ENCODE results near the gene OR4N2. TPM values are rescaled to one million over a fixed set of nuclear protein-coding genes. Genes with fewer than 3 reads are reported as not detected.
"Not testable (repeated sequence)": the region's sequence is repeated elsewhere in the genome, so short reads cannot be mapped to it uniquely, and the experiment has no call there.

Gene OR4N2, protein sequence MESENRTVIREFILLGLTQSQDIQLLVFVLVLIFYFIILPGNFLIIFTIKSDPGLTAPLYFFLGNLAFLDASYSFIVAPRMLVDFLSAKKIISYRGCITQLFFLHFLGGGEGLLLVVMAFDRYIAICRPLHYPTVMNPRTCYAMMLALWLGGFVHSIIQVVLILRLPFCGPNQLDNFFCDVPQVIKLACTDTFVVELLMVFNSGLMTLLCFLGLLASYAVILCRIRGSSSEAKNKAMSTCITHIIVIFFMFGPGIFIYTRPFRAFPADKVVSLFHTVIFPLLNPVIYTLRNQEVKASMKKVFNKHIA
- not detected for total RNA-seq

DNA sequence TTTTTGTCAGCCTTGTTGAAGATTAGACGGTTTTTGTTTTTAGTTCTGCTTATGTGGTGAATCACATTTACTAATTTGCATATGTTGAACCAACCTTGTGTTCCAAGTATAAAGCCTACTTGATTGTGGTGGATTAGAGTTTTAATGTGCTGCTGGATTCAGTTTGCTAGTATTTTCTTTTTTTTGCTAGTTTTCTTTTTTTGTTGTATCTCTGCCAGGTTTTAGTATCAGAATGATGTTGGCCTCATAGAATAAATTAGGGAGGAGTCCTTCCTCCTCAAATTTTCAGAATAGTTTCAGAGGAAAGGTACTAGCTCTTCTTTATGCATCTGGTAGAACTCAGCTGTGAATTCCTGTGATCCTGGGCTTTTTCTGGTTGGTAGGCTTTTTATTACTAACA lies at the start of gene OR4N2:
Gene OR4N2 (plus strand): TSS at position 301 of the 400 bp plus-strand sequence. CDS start 23,679 bp downstream, outside the sequence.
- H3K4me1 Mint-ChIP-seq; H3K36me3 Mint-ChIP-seq; POLR2A ChIA-PET; H3K4me3 Mint-ChIP-seq; H3K27me3 Mint-ChIP-seq; ATAC-seq (ENCODE audit: low read depth); H3K9me3 Mint-ChIP-seq; DNase-seq; H3K27ac Mint-ChIP-seq: not testable (repeated sequence)

DNA sequence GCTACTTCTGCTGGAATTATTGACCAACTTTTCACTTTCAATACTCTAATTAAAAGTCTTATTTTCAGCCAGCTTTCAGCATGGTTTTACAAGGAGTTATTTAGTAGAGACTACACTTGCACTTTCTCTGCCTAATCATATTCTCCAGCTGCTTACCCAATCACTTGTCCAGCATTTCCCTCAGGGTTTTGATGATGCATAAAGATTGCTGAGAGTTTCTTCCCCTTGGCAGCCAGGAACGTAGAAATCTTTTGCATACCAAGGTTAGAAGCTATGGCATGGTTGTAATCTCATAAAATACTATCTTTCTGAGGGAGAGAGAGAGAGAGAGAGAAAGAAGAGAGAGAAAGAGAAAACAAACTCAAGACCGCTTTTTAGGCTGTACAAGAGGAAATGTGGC lies 49.4 kb upstream of the OR4N2 start:
- ATAC-seq (ENCODE audit: low read depth): no peak
- no peak overlapping the region for H3K4me3 Mint-ChIP-seq
- H3K9me3 Mint-ChIP-seq: no peaks in the 10 kb centered on the region

DNA sequence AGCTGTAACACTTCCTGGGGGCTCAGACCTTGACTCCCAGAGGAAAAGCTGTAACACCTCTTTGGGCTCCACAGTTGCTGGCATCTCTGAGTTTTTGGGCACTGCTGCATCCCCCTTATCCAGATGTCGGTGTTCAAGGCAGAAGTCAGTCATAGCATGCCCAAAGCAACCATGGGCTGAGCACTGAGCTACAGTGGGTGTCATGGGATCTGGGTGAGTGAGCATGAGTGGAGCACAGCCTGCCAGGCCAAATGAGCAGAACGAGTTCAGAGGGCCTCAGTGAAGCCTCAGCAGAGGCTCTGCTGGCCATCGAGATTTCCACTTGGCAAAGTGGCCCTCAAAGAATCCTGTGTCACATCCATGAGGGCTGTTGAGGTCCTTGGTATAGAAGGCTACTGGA lies 32.1 kb upstream of the OR4N2 start:
- H3K27me3 Mint-ChIP-seq; DNase-seq; H3K4me3 Mint-ChIP-seq; H3K9me3 Mint-ChIP-seq; H3K4me1 Mint-ChIP-seq; H3K36me3 Mint-ChIP-seq; POLR2A ChIA-PET; H3K27ac Mint-ChIP-seq; ATAC-seq (ENCODE audit: low read depth): not testable (repeated sequence)

More for the DNA sequence above, 49.4 kb upstream of the OR4N2 start:
- POLR2A ChIA-PET: no interaction called here
- no peak overlapping the region for H3K27ac Mint-ChIP-seq
- no peaks in the 10 kb centered on the region for H3K27me3 Mint-ChIP-seq
- no peak for DNase-seq
- no peaks in the 10 kb centered on the region for H3K4me1 Mint-ChIP-seq
- no peaks in the 10 kb centered on the region for H3K36me3 Mint-ChIP-seq

DNA sequence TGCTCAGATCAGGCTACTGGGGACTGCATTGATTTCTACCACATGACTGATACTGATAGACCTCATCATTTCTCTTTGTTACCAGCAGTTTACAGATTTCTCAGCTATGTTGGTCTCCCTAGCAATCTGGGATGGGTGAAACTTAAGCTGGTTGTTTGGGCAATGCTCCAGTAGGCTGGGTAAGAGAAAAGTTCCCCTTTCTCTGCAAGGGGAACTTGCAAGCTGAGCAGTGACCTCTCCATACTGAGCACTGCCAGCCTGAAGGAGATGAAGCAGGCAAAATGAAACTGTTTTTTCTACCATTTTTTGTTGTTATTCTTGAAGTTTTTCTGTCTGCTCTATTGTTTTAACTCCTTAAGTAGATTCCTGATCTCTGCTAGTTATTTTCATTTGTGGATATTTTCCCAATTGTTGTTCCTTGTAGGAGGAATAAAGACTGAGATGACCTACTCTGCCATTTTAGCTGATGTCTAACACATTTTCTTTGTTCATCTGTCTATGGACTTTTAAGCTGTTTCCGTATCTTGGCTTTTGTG lies 31.6 kb upstream of the OR4N2 start:
- POLR2A ChIA-PET: no interaction called here
- ATAC-seq (ENCODE audit: low read depth) (no peak), DNase-seq (no peak)
- H3K4me1 Mint-ChIP-seq: no peaks in the 10 kb centered on the region
- no peak overlapping the region for H3K27ac Mint-ChIP-seq
- peaks cover 1% of the 10 kb centered on the region for H3K9me3 Mint-ChIP-seq
- no peak overlapping the region for H3K4me3 Mint-ChIP-seq
- H3K27me3 Mint-ChIP-seq: no peaks in the 10 kb centered on the region
- no peaks in the 10 kb centered on the region for H3K36me3 Mint-ChIP-seq

DNA sequence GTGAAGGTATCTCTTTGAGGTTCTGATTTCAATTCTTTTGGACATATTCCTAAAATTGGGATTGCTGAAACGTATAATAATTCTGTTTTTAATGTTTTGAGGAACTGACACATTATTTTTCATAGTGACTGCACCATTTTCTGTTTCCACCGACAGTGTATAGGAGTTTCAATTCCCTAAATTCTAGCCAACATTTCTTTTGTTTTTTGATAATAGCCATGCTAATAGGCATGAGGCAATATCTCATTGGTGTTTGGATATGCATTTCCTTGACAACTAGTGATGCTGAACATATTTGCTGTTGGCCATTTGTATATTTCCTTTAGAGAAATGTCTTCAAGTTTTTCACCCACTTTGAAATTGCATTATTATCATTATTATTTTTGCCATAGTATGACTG lies 31.1 kb upstream of the OR4N2 start:
- H3K4me1 Mint-ChIP-seq; H3K27ac Mint-ChIP-seq; POLR2A ChIA-PET; H3K36me3 Mint-ChIP-seq; H3K4me3 Mint-ChIP-seq; ATAC-seq (ENCODE audit: low read depth); H3K9me3 Mint-ChIP-seq; H3K27me3 Mint-ChIP-seq; DNase-seq: not testable (repeated sequence)

DNA sequence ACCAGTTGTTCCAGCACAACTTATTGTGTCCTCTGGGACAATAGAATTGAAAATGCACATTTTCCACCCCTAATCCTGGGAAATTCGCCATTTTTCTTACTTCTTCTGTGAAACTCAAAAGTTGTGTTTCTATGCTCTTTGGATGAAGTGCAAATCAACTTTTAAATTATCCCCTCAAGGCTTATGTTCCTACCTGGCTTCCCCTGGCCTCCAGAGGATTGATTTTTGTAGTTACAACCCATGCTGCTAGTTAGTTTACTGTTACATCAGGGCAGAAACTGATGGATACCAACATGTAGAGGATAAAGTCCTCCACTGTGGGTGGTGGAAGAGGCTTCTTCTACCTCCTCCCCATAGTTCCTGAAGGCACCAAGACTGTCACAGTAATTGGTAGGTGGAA lies 30.4 kb upstream of the OR4N2 start, which contains the start of gene OR4M1:
Gene OR4M1 (plus strand): TSS at position 301 of the 400 bp plus-strand sequence. CDS start 6,819 bp downstream, outside the sequence.
- DNase-seq; H3K27ac Mint-ChIP-seq; H3K4me3 Mint-ChIP-seq; ATAC-seq (ENCODE audit: low read depth); H3K36me3 Mint-ChIP-seq; POLR2A ChIA-PET; H3K4me1 Mint-ChIP-seq; H3K27me3 Mint-ChIP-seq; H3K9me3 Mint-ChIP-seq: not testable (repeated sequence)

DNA sequence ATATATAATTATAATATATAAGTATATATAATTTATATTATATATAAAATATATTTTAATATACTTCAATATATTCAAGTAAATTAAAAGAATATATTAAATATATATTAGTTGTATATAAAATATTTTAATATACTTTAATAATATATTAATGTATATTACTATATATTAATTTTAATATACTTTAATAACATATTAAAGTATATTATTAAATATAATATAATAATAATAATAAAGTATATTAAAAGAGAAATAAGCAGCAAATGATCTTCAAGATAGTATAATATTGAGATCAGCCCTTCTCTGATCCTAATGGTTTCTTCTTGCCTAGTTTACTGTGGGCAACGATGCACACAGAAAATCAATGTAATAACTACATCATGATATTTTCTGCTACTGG lies 28.0 kb upstream of the OR4N2 start:
- DNase-seq: no peak
- Mint-ChIP-seq H3K4me3 (no peak overlapping the region), H3K27ac (no peak overlapping the region), H3K4me1 (no peaks in the 10 kb centered on the region), H3K36me3 (no peaks in the 10 kb centered on the region), H3K9me3 (peaks cover under 1% of the 10 kb centered on the region), H3K27me3 (no peaks in the 10 kb centered on the region)
- no peak for ATAC-seq (ENCODE audit: low read depth)
- POLR2A ChIA-PET: no interaction called here

DNA sequence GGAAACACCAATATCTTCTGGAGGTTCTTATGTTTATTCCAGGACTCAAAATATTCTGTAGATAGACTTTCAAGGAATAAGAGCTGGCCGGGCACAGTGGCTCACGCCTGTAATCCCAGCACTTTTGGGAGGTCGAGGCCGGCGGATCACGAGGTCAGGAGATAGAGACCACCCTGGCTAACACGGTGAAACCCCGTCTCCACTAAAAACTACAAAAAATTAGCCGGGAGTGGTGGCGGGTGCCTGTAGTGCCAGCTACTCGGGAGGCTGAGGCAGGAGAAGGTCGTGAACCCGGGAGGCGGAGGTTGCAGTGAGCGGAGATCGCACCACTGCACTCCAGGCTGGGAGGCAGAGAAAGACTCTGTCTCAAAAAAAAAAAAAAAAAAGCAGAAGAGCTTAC lies 17.7 kb upstream of the OR4N2 start:
- H3K4me3 Mint-ChIP-seq; H3K4me1 Mint-ChIP-seq; DNase-seq; H3K27me3 Mint-ChIP-seq; H3K36me3 Mint-ChIP-seq; ATAC-seq (ENCODE audit: low read depth); H3K27ac Mint-ChIP-seq; H3K9me3 Mint-ChIP-seq; POLR2A ChIA-PET: not testable (repeated sequence)

DNA sequence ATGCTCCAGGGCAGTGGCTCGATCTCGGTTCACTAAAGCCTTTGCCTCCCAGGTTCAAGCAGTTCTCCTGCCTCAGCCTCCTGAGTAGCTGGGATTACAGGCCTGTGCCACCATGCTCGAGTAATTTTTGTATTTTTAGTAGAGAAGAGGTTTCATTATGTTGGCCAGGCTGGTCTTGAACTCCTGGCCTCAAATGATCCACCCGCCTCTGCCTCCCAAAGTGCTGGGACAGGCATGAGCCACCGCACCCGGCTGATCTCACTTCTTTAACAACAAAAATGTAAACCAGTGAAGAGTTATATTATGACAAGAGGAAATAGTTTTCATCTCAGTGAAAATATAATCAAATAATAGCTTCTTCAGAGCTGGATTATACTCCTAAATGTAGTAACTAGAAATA lies 16.3 kb upstream of the OR4N2 start:
- H3K27me3 Mint-ChIP-seq; H3K4me3 Mint-ChIP-seq; H3K27ac Mint-ChIP-seq; DNase-seq; ATAC-seq (ENCODE audit: low read depth); POLR2A ChIA-PET; H3K36me3 Mint-ChIP-seq; H3K4me1 Mint-ChIP-seq; H3K9me3 Mint-ChIP-seq: not testable (repeated sequence)

DNA sequence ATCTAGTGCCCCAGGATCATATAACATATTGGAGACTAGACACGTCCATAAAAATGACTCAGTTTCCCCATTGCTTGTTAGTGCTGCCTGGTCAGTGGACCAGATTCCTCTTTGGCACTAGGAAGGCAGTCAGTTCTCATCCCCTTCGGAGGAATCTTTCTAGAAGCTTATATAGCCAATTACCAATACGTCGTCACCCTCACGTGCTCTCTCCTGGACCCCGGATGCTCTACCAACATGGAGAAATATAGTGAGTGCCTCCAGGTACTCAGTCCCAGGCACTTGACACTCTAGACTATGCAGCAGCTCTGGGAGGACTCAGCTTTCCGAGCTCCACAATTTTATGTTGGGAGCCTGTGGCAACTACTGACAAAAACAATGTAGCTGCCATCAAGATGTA lies 15.4 kb upstream of the OR4N2 start:
- H3K27me3 Mint-ChIP-seq; DNase-seq; H3K9me3 Mint-ChIP-seq; H3K36me3 Mint-ChIP-seq; POLR2A ChIA-PET; H3K27ac Mint-ChIP-seq; ATAC-seq (ENCODE audit: low read depth); H3K4me3 Mint-ChIP-seq; H3K4me1 Mint-ChIP-seq: not testable (repeated sequence)

DNA sequence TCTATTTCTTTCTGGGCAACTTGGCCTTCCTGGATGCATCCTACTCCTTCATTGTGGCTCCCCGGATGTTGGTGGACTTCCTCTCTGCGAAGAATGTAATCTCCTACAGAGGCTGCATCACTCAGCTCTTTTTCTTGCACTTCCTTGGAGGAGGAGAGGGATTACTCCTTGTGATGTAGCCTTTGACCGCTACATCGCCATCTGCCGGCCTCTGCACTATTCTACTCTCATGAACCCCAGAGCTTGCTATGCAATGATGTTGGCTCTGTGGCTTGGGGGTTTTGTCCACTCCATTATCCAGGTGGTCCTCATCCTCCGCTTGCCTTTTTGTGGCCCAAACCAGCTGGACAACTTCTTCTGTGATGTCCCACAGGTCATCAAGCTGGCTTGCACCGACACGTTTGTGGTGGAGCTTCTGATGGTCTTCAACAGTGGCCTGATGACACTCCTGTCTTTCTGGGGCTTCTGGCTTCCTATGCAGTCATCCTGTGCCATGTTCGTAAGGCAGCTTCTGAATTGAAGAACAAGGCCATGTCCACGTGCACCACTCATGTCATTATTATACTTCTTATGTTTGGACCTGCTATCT lies 7.0 kb upstream of the OR4N2 start:
- H3K4me1 Mint-ChIP-seq; H3K36me3 Mint-ChIP-seq; H3K27ac Mint-ChIP-seq; H3K9me3 Mint-ChIP-seq; DNase-seq; POLR2A ChIA-PET; ATAC-seq (ENCODE audit: low read depth); H3K4me3 Mint-ChIP-seq; H3K27me3 Mint-ChIP-seq: not testable (repeated sequence)

DNA sequence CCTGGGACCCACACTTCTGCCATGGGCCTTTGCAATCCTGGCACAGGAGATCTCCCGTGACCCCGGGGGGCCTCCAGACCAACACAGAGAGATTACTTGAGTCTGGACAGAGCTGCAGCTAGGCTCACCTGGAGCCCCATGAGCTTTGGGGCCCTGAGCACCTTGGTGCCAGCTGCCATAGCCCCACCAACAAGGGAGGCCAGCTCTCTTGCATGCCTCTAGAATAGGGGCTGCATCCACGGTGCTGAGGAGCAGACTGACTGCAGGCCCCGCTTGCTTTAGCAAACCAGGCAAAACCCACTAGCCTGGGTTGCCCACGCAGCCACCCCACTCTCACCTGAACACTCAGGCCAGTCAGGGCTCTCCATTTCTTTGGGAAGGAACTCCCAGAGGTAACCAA lies 3.7 kb upstream of the OR4N2 start:
- H3K4me3 Mint-ChIP-seq: no peak overlapping the region
- H3K4me1 Mint-ChIP-seq: no peaks in the 10 kb centered on the region

DNA sequence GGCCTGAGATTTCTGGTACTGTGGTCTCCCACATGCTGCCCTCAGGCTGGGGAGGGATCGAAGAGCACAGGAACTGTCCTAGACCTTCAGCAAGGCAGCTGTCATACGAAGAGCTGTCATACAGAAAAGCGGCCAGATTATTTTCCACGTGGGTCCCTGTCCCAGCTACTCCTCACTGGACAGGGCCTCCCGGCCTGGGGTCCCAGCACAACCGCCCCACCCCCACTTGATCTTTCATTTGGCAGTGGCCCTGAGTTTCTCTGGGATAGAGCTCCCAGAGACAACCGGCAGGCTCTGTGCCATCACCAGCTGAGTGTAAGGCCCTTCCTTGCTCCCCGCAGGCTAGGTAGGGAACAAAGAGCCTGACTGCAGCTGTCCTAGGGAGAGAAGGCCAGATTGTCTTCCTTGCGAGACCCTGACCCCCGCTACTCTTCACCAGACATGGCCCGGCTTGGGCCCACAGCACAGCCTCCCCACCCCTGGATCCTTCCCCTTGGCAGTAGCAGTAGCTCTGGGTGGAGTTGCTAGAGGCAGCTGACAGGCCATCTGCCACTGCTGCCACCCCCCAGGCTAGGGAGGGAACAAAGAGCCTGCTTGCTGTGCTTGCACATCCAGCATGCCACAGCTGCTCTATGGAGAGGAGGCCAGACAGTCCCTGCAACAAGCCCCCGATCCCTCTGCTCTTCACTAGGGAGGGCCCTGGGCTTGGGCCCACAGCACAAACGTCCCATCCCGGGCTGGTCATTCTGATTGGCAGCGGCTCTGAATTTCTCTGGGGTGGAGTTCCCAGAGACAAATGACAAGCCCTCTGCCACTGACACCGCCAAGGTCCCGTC lies 3.1 kb upstream of the OR4N2 start:
- Mint-ChIP-seq H3K4me1 (no peaks in the 10 kb centered on the region), H3K4me3 (no peak overlapping the region), H3K9me3 (no peaks in the 10 kb centered on the region), H3K27ac (no peak overlapping the region), H3K27me3 (no peaks in the 10 kb centered on the region), H3K36me3 (no peaks in the 10 kb centered on the region)
- POLR2A ChIA-PET: no interaction called here
- no peak for DNase-seq
- ATAC-seq (ENCODE audit: low read depth): no peak

More for the DNA sequence above, 3.7 kb upstream of the OR4N2 start:
- DNase-seq (no peak), ATAC-seq (ENCODE audit: low read depth) (no peak)
- Mint-ChIP-seq H3K27me3 (no peaks in the 10 kb centered on the region), H3K9me3 (no peaks in the 10 kb centered on the region), H3K27ac (no peak overlapping the region), H3K36me3 (no peaks in the 10 kb centered on the region)
- POLR2A ChIA-PET: no interaction called here

DNA sequence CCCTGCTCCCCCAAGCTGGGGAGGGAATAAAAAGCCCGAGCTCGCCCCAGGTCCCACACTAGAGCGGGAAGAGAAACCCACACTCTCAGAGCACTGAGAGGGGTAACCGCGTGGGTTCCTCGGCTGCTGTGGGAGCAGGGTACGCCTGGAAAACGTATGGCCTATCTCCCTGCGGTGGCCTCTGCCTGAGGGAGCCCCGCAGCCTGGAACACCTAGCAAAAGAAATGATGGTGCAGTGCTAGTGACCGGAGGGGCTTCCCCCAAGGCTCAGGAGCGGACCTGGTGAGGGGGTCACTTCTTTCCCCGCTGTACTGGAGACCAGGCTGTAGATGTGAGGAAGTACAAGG lies 2.5 kb upstream of the OR4N2 start:
- no peaks in the 10 kb centered on the region for H3K27me3 Mint-ChIP-seq
- H3K9me3 Mint-ChIP-seq: no peaks in the 10 kb centered on the region
- no peak overlapping the region for H3K4me3 Mint-ChIP-seq
- no peaks in the 10 kb centered on the region for H3K4me1 Mint-ChIP-seq
- H3K27ac Mint-ChIP-seq: no peak overlapping the region
- POLR2A ChIA-PET: no interaction called here
- no peaks in the 10 kb centered on the region for H3K36me3 Mint-ChIP-seq
- DNase-seq: no peak
- ATAC-seq (ENCODE audit: low read depth): no peak
